HG03439 (cell line): ENCODE results near the gene TBCK.

Experiments
- ATAC-seq: cut with Tn5 transposase; IDR thresholded peaks from one replicate; pipeline ENCODE4 v1.9.1; 2021; ENCODE audit warnings: mild to moderate bottlenecking, moderate library complexity; ENCODE audit not compliant: unreplicated experiment

Gene TBCK

GRCh38 chr4:106287353-106287969 lies 28.5 kb downstream of the TBCK start:
- ATAC-seq, result no peak

GRCh38 chr4:106286611-106287010 lies 29.4 kb downstream of the TBCK start:
- no peak for ATAC-seq

GRCh38 chr4:106284227-106284626 lies 31.8 kb downstream of the TBCK start:
- no peak for ATAC-seq

DNA sequence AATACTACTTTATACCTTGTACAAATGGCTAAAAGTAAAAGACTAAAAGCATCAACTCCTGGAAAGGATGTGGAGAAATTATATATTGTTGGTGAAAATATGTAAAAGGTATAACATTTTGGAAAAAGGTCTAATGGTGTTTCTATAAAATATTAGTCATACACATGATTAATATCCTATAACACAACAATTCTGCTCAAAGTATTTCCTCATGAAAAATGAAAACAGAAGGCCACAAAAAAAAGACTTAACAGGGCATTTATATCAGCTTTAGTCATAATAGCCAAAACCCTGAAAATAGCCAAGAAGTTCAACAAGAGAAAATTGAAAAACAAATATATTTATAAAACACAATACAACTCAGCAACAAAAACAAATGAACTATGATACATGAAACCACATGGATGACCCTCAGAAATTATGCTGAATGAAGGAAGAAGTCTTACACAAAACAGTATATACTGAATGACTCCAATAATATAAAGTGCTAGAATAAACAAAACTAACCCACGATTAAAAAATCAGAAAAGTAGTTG lies 38.8 kb downstream of the TBCK start:
- ATAC-seq, result no peak

- ATAC-seq, result no peak
Observed at GRCh38 chr4:106273831-106274230, 42.2 kb downstream of the TBCK start.

DNA sequence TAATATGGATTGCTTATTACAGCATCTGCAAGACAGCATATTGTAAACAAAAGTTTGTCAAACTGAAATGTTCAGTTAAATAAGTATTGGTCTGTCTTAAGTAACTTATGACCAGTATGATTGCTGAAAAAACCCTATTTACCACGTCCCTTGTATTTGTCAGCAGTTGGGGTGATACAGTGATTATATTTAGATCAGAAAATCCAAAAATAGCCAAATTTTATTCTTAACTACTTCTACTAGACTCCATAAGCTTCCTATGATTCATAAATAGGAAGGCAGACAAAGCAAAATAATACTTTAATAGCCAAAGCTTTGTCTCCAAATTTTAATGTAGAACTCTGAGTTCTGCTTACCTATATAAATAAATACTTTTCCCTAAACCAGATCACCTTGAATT lies 45.3 kb downstream of the TBCK start:
- no peak for ATAC-seq

DNA sequence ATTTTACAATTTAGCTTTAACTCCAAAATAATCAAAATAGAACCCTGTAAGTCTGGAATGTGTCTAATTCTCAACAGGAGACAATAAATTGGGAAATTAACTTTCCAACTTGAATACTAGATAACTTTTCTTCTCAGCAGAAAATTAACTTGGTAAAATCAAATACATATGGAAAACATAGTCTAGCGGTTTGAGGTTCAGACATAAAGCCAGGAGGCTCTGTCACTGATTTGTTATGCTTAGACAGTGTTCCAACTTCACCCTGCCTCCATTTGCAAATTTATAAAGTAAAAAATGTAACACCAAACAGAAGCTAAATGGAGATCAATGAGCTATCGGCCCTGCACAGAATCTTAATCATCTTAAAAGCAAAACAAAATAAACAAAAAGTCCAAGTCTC lies 46.3 kb downstream of the TBCK start:
- no peak for ATAC-seq

DNA sequence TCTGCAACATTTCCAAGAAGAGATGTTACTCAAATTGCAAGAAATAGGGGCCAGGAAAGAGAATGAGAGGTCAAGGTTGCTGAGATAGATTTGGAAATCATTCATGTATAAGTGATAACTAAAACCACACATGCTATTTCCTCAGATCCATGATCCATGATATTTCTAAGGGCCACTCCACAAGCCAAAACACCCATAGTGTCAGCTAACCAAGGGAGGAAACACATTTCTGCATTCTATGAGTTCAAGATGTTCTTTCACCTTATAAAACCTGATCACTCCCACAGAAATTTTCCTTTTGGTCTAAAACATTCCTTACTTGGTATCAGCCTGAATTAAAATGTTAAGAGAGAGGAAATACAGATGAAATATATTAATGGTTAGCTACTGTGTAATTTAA lies 47.2 kb downstream of the TBCK start:
- no peak for ATAC-seq

- no peak for ATAC-seq
Observed at GRCh38 chr4:106266201-106266600, 49.8 kb downstream of the TBCK start.

DNA sequence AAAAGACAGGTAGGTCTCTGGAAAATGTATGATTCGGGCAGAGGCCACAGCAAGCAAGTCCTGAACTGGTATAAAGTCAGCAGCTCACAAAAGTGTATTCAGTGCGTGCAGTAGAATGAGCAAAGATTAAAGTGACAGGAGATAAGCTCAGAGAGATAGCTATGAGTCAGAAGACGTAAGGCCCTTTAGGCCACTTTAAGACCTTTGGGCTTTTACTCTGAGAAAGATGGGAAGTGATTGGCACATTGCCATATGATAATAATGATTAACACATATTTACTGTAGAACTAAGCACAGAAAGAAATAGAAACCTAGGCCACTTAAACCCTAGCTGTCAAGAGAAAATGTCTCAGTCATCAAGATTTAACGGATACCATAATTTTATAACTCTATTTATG lies 51.7 kb downstream of the TBCK start:
- ATAC-seq, result no peak

DNA sequence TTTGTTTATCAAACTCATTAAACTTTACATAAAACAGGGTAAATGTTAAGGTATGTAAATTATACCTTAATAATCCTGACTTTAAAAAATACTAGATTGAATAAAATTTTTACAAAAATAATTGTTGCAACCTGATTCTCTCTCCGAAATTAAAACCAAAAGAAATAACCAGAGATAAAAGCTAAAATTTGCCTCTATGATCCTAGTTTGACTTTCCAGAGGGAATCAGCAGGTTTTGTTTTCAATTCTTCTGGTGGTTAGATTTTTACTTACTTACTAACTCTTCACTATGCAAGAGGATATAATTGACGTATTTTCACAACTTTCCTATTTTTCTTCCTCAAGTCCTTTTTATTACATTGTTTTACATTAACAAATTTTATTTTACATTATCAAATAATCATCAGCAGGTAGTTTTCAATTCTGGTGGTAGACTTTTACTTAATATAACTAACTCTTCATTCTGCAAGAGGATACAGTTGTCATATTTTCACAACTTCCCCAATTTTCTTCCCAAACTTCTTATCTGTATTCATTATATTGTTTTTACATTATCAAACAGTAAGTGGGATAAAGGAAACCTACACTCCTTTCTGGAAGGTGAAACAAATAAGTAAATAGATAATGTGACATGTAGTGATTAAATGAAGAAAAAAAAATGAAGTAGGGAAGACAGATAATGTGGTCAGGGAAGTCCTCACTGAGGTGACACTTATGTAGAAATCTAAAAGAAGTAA lies 52.2 kb downstream of the TBCK start:
- ATAC-seq, result no peak

- no peak for ATAC-seq
Observed at GRCh38 chr4:106261980-106262379, 54.0 kb downstream of the TBCK start.

- no peak for ATAC-seq
Observed at GRCh38 chr4:106258145-106259045, 57.6 kb downstream of the TBCK start.

GRCh38 chr4:106256190-106256589 lies 59.8 kb downstream of the TBCK start:
- ATAC-seq, result no peak

DNA sequence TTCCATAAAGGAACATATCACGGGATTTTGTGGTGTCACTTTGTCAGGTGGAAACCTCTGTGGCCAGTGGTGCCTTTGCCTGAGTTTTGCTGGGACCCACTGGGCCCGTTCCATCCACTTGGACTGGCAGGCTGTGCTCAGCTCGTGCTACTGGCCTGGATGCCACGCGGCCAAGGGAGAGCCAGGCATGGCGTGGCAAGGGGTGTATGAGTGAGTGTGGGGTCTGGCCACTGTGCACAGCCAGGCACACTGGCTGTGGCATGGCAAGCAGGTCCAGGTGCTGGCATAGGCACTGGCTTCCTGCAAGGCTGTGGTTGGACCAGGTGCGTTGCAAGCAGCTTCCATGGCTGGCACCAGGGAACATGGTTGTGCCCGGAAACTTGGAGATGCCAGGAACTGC lies 60.8 kb downstream of the TBCK start:
- ATAC-seq, result no peak

GRCh38 chr4:106253364-106254129 lies 62.5 kb downstream of the TBCK start:
- ATAC-seq, result no peak

- no peak for ATAC-seq
Observed at GRCh38 chr4:106247600-106247999, 68.4 kb downstream of the TBCK start.

GRCh38 chr4:106246441-106246840 lies 69.6 kb downstream of the TBCK start:
- ATAC-seq, result no peak

DNA sequence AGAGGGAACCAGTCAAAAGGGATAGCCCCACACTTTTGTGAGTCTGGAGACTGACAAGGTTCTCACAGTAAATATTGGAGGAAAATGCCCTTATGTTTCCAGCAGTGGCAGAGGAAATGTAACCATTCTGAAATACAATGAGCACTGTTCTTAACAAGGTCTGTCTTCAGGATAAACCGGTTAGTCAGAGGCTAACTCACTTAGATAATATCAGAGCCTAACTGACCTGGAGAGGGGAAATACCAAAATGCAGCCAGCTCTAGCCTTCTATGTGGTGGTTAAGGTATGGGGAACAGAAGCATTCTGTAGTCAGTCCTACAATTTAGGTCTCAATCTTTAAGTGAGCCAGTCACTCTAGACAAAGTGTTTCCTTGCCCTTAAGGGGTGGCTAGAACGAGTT lies 70.8 kb downstream of the TBCK start:
- ATAC-seq, result no peak

DNA sequence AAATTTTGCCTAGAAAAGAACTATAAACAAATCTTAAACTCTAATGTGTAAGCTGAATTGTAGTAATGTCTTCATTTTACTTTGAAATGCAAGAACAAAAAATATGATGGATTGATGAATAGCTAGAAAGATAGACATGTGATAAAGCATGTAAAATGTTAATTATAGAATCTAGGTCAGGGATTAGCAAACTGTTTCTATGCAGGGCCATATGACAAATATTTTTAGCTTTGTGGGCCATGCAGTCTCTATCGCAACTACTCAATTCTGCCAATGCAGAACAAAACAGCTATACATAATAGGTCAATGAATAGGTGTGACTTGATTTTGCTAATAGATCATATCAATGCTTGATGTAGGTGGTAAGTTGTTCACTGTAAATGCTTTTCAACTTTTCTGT lies 75.3 kb downstream of the TBCK start:
- no peak for ATAC-seq
